HepG2 (cell line): Measurements from ENCODE around the gene DENND11.

Experiments
- FOXK1 ChIP-seq: sonication (generic); formaldehyde crosslinking; IDR thresholded peaks from 2 replicates; pipeline ENCODE4 v1.4.0; 2020; ENCODE audit warnings: low read depth, missing genetic modification reagents, borderline replicate concordance
- TF ChIP-seq, protein P1 (sequence below): sonication (generic); formaldehyde crosslinking; IDR thresholded peaks from 2 replicates; pipeline ENCODE4 v1.5.0; 2020; ENCODE audit warnings: mild to moderate bottlenecking, missing genetic modification reagents, moderate library complexity

DNA sequence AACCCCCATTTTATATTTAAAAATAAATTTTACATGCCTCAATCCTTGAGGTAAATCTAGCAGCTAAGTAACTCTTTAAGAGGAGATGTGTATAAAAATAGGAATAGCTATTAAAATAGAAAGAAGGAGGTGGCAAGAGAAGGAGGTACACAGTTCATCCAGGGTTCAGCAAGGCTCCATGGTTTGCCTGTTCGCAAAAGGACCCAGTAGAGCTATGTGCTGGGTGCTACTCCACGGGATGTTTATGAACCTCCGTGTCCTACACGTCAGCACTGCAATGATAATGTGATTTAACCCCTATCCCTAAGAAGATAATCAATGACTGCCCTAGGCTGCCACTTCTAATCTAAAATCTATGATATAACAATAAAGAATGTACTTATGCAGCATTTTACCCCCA is 926 bp upstream of the DENND11 start:
- no peak for TF ChIP-seq FOXK1 (CRISPR knock-in tag)
- TF ChIP-seq, protein P1, sequence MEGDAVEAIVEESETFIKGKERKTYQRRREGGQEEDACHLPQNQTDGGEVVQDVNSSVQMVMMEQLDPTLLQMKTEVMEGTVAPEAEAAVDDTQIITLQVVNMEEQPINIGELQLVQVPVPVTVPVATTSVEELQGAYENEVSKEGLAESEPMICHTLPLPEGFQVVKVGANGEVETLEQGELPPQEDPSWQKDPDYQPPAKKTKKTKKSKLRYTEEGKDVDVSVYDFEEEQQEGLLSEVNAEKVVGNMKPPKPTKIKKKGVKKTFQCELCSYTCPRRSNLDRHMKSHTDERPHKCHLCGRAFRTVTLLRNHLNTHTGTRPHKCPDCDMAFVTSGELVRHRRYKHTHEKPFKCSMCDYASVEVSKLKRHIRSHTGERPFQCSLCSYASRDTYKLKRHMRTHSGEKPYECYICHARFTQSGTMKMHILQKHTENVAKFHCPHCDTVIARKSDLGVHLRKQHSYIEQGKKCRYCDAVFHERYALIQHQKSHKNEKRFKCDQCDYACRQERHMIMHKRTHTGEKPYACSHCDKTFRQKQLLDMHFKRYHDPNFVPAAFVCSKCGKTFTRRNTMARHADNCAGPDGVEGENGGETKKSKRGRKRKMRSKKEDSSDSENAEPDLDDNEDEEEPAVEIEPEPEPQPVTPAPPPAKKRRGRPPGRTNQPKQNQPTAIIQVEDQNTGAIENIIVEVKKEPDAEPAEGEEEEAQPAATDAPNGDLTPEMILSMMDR: no peak
